Measurements from ENCODE around the gene RAD23A.

DNA sequence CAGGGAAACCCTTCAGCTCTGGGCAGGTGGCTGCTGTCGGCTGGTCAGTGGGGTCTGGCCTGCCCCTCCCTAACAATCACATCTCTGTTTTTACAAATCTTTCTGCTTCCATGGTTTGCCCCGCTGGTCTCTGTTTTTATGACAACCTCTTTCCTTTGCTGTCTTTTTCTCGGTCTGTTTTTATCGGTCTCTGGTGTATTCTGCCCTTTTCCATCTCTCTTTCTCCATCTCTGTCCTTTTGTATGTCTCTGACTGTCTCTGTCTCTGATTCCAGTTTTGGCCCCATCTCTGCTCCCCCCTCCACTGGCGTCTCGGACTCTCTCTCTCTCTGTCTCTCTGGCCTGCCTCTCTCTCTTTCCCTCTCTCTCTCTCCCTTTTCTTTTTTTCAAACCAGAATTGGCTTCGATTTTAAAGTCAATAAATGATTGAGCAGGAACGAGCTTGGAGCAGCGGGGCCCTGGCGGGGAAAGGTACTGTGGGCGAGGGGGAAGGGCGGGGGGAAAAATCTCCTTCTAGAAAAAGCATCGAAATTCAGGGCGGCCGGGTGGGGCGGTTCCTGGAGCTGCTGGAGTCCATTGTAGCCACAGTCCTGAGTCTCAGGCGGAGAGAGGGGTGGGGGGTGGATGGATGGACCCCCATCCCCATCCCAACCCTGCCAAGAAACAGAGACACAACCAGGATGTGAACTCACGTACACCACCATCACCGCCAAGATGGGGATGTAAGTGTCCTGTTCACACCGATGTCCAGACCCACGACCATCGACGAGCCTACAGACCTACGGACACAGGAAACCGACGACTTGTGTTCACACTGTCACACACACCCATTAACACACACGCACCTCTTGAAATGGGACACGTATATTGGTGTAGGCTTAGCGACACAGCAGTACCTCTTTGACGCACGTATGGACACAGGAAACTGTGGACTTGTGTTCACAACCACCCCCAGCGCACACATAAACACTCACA is 52.6 kb downstream of the RAD23A start:
- TF ChIP-seq ASH2L (IDR thresholded peaks at IDR 0.05; ENCODE audit: borderline replicate concordance, low read depth) (no peak), NFYB (IDR thresholded peaks at IDR 0.05; ENCODE audit: insufficient read depth, low read depth, low read length) (no peak), MYC (IDR thresholded peaks at IDR 0.05; ENCODE audit: insufficient read depth, insufficient read length, insufficient replicate concordance, low read length, severe bottlenecking) (no peak), USF2 (IDR thresholded peaks at IDR 0.05; ENCODE audit: borderline replicate concordance, low read depth, low read length) (no peak), EP300 (IDR thresholded peaks at IDR 0.05; ENCODE audit: borderline replicate concordance in 1 of 2, control insufficient read depth in 1 of 2, low read depth in 2 of 2, low read length in 2 of 2) (no peak), SMC3 (IDR thresholded peaks at IDR 0.05; ENCODE audit: borderline replicate concordance, low read length) (no peak), POLR2AphosphoS5 (IDR thresholded peaks at IDR 0.05; ENCODE audit: low read length) (no peak), E2F4 (IDR thresholded peaks at IDR 0.05; ENCODE audit: low read depth, low read length) (no peak), RCOR1 (conservative IDR thresholded peaks at IDR 0.05; ENCODE audit: low read depth, low read length) (no peak)
- TF ChIP-seq, protein P1, sequence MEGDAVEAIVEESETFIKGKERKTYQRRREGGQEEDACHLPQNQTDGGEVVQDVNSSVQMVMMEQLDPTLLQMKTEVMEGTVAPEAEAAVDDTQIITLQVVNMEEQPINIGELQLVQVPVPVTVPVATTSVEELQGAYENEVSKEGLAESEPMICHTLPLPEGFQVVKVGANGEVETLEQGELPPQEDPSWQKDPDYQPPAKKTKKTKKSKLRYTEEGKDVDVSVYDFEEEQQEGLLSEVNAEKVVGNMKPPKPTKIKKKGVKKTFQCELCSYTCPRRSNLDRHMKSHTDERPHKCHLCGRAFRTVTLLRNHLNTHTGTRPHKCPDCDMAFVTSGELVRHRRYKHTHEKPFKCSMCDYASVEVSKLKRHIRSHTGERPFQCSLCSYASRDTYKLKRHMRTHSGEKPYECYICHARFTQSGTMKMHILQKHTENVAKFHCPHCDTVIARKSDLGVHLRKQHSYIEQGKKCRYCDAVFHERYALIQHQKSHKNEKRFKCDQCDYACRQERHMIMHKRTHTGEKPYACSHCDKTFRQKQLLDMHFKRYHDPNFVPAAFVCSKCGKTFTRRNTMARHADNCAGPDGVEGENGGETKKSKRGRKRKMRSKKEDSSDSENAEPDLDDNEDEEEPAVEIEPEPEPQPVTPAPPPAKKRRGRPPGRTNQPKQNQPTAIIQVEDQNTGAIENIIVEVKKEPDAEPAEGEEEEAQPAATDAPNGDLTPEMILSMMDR (IDR thresholded peaks at IDR 0.05 in 2 of 3, conservative IDR thresholded peaks at IDR 0.05 in 1 of 3; ENCODE audit: control insufficient read depth in 2 of 3, extremely low read depth in 1 of 3, insufficient read depth in 1 of 3, low read depth in 3 of 3, low read length in 3 of 3): no peak

Measured in GM12878 (cell line).